Measurements from ENCODE around the gene NUP35.

The NUP35 gene

DNA sequence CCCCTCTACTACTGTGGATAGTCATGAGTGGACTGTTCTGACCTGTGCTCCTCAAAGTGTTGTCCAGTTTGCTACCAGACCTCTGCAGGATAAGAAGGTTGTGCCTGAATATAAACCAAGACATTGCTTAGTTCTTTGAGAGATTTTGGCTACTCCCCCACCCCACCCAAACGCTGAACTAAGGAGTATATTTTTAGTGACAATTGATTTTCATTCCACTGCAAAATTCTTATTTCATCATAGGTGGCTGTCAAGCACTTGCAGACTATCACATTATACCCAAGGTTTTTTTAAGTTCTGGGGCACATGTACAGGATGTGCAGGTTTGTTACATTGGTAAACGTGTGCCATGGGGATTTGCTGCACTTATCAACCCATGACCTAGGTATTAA, 32.3 kb upstream of the NUP35 start:
- Histone ChIP-seq H3K23ac (ENCODE audit: low read length) (no peak overlapping the region), H3K79me2 (ENCODE audit: control insufficient read depth, insufficient read depth, low read length, poor library complexity) (no peaks in the 10 kb centered on the region), H2AK5ac (ENCODE audit: low read length) (no peak overlapping the region), H3K14ac (ENCODE audit: low read length) (no peak overlapping the region), H3K4ac (ENCODE audit: low read depth, low read length) (no peak overlapping the region), H3K9me3 (ENCODE audit: insufficient read depth, low read depth, low read length) (no peaks in the 10 kb centered on the region), H2BK120ac (ENCODE audit: insufficient read depth, low read length, poor library complexity) (no peak overlapping the region), H4K12ac (ENCODE audit: low read depth, low read length) (no peak overlapping the region), H3K4me3 (ENCODE audit: low read depth, low read length) (no peak overlapping the region), H2BK5ac (ENCODE audit: low read depth, low read length, poor library complexity) (no peak overlapping the region), H3K4me1 (ENCODE audit: control insufficient read depth in 1 of 2, insufficient read depth in 2 of 2, low read length in 2 of 2) (no peaks in the 10 kb centered on the region), H3K18ac (ENCODE audit: low read length) (no peak overlapping the region), H2BK12ac (ENCODE audit: low read length) (no peak overlapping the region), H3K9ac (ENCODE audit: low read length) (no peak overlapping the region), H4K91ac (ENCODE audit: low read depth, low read length) (no peak overlapping the region), H3K4me2 (ENCODE audit: low read length) (no peak overlapping the region), H3K27ac (ENCODE audit: low read depth, low read length) (no peak overlapping the region), H3K27me3 (ENCODE audit: insufficient read depth, low read length) (no peaks in the 10 kb centered on the region), H2AFZ (ENCODE audit: insufficient read depth, low read length, poor library complexity) (no peak overlapping the region), H4K8ac (ENCODE audit: low read depth, low read length) (no peak overlapping the region), H3K79me1 (ENCODE audit: low read length) (no peaks in the 10 kb centered on the region), H3K36me3 (ENCODE audit: control insufficient read depth in 1 of 2, insufficient read depth in 2 of 2, low read length in 2 of 2) (no peaks in the 10 kb centered on the region)
- DNase-seq, result no peak
- WGBS (ENCODE audit: extremely low coverage, insufficient coverage, insufficient read length), result no CpG with 5 or more reads among the region's 2 CpGs

DNA sequence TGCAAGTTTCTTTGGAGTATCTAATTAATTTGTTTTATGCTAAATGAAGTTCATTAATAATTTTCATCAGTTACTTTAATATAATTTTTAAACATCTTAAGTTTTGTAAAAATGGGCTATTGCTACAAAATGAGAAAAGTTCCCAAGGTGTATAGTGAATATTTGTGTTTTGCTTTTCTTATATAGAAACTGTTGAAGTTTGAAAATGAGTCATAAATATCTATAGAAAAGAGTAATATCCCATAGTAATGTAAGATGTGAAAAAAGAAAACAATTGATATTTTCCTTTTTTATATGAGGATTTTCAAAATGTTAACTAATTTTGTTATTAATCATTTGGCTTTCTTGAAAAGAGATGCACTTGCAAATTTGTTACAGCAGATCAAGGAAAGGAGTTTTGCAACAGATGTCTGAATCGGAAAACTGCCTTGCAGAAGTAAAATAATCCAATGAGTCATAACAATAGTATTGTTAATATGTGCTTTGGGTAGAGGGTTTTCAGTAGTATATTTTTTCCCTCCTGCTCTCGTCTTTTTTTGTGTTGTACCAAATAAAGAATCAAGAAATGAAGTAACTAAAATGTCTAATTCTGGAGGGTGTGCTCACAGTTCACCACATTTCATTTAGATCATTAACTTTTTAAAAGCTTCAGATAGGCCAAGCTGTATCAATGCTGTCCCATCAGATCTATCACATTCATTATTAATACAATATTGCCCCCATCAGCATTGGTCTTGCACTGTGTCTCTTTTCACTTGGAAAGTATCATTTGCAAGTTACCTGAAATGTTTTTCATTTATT, 30.2 kb upstream of the NUP35 start:
- Histone ChIP-seq H3K79me2 (ENCODE audit: control insufficient read depth, insufficient read depth, low read length, poor library complexity) (no peaks in the 10 kb centered on the region), H3K36me3 (ENCODE audit: control insufficient read depth in 1 of 2, insufficient read depth in 2 of 2, low read length in 2 of 2) (no peaks in the 10 kb centered on the region), H2AFZ (ENCODE audit: insufficient read depth, low read length, poor library complexity) (no peak overlapping the region), H2AK5ac (ENCODE audit: low read length) (no peak overlapping the region), H3K9me3 (ENCODE audit: insufficient read depth, low read depth, low read length) (no peaks in the 10 kb centered on the region), H3K9ac (ENCODE audit: low read length) (no peak overlapping the region), H3K18ac (ENCODE audit: low read length) (no peak overlapping the region), H4K8ac (ENCODE audit: low read depth, low read length) (no peak overlapping the region), H3K14ac (ENCODE audit: low read length) (no peak overlapping the region), H3K79me1 (ENCODE audit: low read length) (no peaks in the 10 kb centered on the region), H3K27ac (ENCODE audit: low read depth, low read length) (no peak overlapping the region), H3K4me1 (ENCODE audit: control insufficient read depth in 1 of 2, insufficient read depth in 2 of 2, low read length in 2 of 2) (no peaks in the 10 kb centered on the region), H3K23ac (ENCODE audit: low read length) (no peak overlapping the region), H3K27me3 (ENCODE audit: insufficient read depth, low read length) (no peaks in the 10 kb centered on the region), H4K91ac (ENCODE audit: low read depth, low read length) (no peak overlapping the region), H3K4me2 (ENCODE audit: low read length) (no peak overlapping the region), H2BK5ac (ENCODE audit: low read depth, low read length, poor library complexity) (no peak overlapping the region), H3K4me3 (ENCODE audit: low read depth, low read length) (no peak overlapping the region), H4K12ac (ENCODE audit: low read depth, low read length) (no peak overlapping the region), H2BK12ac (ENCODE audit: low read length) (no peak overlapping the region), H2BK120ac (ENCODE audit: insufficient read depth, low read length, poor library complexity) (no peak overlapping the region), H3K4ac (ENCODE audit: low read depth, low read length) (no peak overlapping the region)
- peak in 1 of 2 donors; percentile 18 for DNase-seq
- no CpG with 5 or more reads among the region's 2 CpGs for WGBS (ENCODE audit: extremely low coverage, insufficient coverage, insufficient read length)

DNA sequence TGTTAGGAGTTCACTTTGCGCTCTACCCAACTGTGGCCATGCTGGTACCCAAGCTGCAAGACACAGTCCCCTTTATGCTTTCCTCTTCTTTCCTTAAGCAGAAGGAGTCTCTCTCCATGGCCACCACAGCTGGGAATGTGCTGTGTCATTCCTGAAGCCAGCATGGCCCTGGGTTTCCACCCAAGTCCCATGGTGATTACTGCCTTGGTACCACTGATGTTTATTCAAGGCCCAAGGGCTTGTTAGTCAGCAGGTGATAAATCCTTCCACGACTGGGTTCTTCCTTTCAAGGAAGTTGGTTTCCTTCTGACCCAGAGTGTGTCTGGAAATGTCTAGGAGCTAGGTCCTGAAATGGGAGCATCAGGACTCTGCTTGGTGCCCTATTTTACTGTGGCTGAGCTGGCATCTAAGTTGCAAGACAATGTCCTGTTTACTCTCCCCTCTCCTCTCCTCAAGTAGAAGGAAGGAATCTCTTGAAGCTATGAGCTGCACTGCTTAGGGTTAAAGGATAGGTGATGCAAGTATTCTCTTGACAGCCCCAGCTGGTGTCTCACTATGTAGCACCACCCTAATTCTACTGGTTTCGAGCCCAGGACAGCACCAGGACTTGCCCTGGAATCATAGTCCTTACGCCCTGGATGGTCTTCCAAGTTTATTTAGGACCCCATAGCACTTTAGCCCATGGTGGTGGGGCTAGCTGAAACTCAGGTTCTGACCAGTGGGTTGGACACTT, 18.7 kb upstream of the NUP35 start:
- H3K27ac ChIP-seq (ENCODE audit: low read depth, low read length), result no peak overlapping the region
- H2BK12ac ChIP-seq (ENCODE audit: low read length), result no peak overlapping the region
- H4K12ac ChIP-seq (ENCODE audit: low read depth, low read length), result no peak overlapping the region
- H3K9ac ChIP-seq (ENCODE audit: low read length), result no peak overlapping the region
- no peaks in the 10 kb centered on the region for H3K36me3 ChIP-seq (ENCODE audit: control insufficient read depth in 1 of 2, insufficient read depth in 2 of 2, low read length in 2 of 2)
- H2AK5ac ChIP-seq (ENCODE audit: low read length), result no peak overlapping the region
- no peak overlapping the region for H3K4ac ChIP-seq (ENCODE audit: low read depth, low read length)
- H2BK5ac ChIP-seq (ENCODE audit: low read depth, low read length, poor library complexity), result no peak overlapping the region
- H3K14ac ChIP-seq (ENCODE audit: low read length), result no peak overlapping the region
- H4K91ac ChIP-seq (ENCODE audit: low read depth, low read length), result no peak overlapping the region
- no peak overlapping the region for H2AFZ ChIP-seq (ENCODE audit: insufficient read depth, low read length, poor library complexity)
- H3K27me3 ChIP-seq (ENCODE audit: insufficient read depth, low read length), result no peaks in the 10 kb centered on the region
- WGBS (ENCODE audit: extremely low coverage, insufficient coverage, insufficient read length), result no CpG with 5 or more reads among the region's 4 CpGs
- H3K4me1 ChIP-seq (ENCODE audit: control insufficient read depth in 1 of 2, insufficient read depth in 2 of 2, low read length in 2 of 2), result no peaks in the 10 kb centered on the region
- H2BK120ac ChIP-seq (ENCODE audit: insufficient read depth, low read length, poor library complexity), result no peak overlapping the region
- H3K79me2 ChIP-seq (ENCODE audit: control insufficient read depth, insufficient read depth, low read length, poor library complexity), result no peaks in the 10 kb centered on the region
- no peak overlapping the region for H3K18ac ChIP-seq (ENCODE audit: low read length)
- no peak for DNase-seq
- no peak overlapping the region for H4K8ac ChIP-seq (ENCODE audit: low read depth, low read length)
- H3K4me2 ChIP-seq (ENCODE audit: low read length), result no peak overlapping the region
- peaks cover 1% of the 10 kb centered on the region for H3K9me3 ChIP-seq (ENCODE audit: insufficient read depth, low read depth, low read length)
- no peak overlapping the region for H3K4me3 ChIP-seq (ENCODE audit: low read depth, low read length)
- H3K79me1 ChIP-seq (ENCODE audit: low read length), result no peaks in the 10 kb centered on the region
- no peak overlapping the region for H3K23ac ChIP-seq (ENCODE audit: low read length)

DNA sequence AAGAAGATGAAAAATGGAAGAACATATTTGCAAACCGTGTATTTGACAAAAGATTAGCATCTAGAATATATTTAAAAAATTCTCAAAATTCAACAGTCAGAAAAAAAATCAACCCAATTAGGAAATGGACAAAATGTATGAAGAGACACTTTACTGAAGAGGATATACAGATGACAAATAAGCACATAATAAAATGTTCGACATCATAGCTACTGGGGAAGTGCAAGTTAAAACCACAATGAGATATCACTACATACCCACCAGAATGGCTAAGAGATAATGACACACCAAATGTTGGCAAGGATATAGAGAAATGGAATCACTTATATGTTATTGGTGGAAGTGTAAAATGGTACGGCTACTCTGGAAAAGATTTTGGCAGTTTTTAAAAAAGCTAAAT, 11.7 kb upstream of the NUP35 start:
- Histone ChIP-seq H2AFZ (ENCODE audit: insufficient read depth, low read length, poor library complexity) (no peak overlapping the region), H4K8ac (ENCODE audit: low read depth, low read length) (no peak overlapping the region), H3K36me3 (ENCODE audit: control insufficient read depth in 1 of 2, insufficient read depth in 2 of 2, low read length in 2 of 2) (no peaks in the 10 kb centered on the region), H3K18ac (ENCODE audit: low read length) (no peak overlapping the region), H4K91ac (ENCODE audit: low read depth, low read length) (no peak overlapping the region), H3K4me3 (ENCODE audit: low read depth, low read length) (no peak overlapping the region), H3K23ac (ENCODE audit: low read length) (no peak overlapping the region), H3K4me2 (ENCODE audit: low read length) (no peak overlapping the region), H3K9me3 (ENCODE audit: insufficient read depth, low read depth, low read length) (no peaks in the 10 kb centered on the region), H4K12ac (ENCODE audit: low read depth, low read length) (no peak overlapping the region), H3K79me1 (ENCODE audit: low read length) (no peaks in the 10 kb centered on the region), H2BK12ac (ENCODE audit: low read length) (no peak overlapping the region), H3K27me3 (ENCODE audit: insufficient read depth, low read length) (no peaks in the 10 kb centered on the region), H2BK120ac (ENCODE audit: insufficient read depth, low read length, poor library complexity) (no peak overlapping the region), H2AK5ac (ENCODE audit: low read length) (no peak overlapping the region), H3K4ac (ENCODE audit: low read depth, low read length) (no peak overlapping the region), H2BK5ac (ENCODE audit: low read depth, low read length, poor library complexity) (no peak overlapping the region), H3K9ac (ENCODE audit: low read length) (no peak overlapping the region), H3K4me1 (ENCODE audit: control insufficient read depth in 1 of 2, insufficient read depth in 2 of 2, low read length in 2 of 2) (no peaks in the 10 kb centered on the region), H3K27ac (ENCODE audit: low read depth, low read length) (no peak overlapping the region), H3K14ac (ENCODE audit: low read length) (no peak overlapping the region), H3K79me2 (ENCODE audit: control insufficient read depth, insufficient read depth, low read length, poor library complexity) (no peaks in the 10 kb centered on the region)
- DNase-seq, result no peak
- no CpG with 5 or more reads among the region's 3 CpGs for WGBS (ENCODE audit: extremely low coverage, insufficient coverage, insufficient read length)
